Measurements from ENCODE around the gene PPP1R16B. TPM values are rescaled to one million over a fixed set of nuclear protein-coding genes. Genes with fewer than 3 reads are reported as not detected.

Gene PPP1R16B
- total and polyA plus RNA-seq, 9 donors: 0.92 to 56.4 (median 2.9) TPM

GRCh38 chr20:38881806-38882440 lies 76.4 kb downstream of the PPP1R16B start:
- DNase-seq: no peak
- Histone ChIP-seq H3K36me3 (no peaks in the 10 kb centered on the region), H3K27ac (no peak overlapping the region), H3K27me3 (no peaks in the 10 kb centered on the region), H3K4me1 (ENCODE audit: insufficient read depth) (no peaks in the 10 kb centered on the region), H3K4me3 (no peak overlapping the region), H3K9me3 (no peaks in the 10 kb centered on the region)
- TF ChIP-seq POLR2A (IDR thresholded peaks at IDR 0.05): no peak
- no peak for TF ChIP-seq EP300 (IDR thresholded peaks at IDR 0.05)
- TF ChIP-seq CTCF (IDR thresholded peaks at IDR 0.05): no peak
- intact Hi-C loops (cut with DNase I): no loop called here
- 90 to 96% (median 93%) methylated on average over 4 of the region's 4 CpGs for WGBS, 3 donors

GRCh38 chr20:38882600-38882999 lies 77.1 kb downstream of the PPP1R16B start:
- no peak overlapping the region for H3K27ac ChIP-seq
- DNase-seq: no peak
- H3K9me3 ChIP-seq: no peaks in the 10 kb centered on the region
- whole genome bisulfite sequencing, 3 donors: 74 to 85% (median 77%) methylated on average over 2 of the region's 2 CpGs
- intact Hi-C loops (cut with DNase I): no loop called here
- TF ChIP-seq EP300 (IDR thresholded peaks at IDR 0.05) (no peak), CTCF (IDR thresholded peaks at IDR 0.05) (no peak), POLR2A (IDR thresholded peaks at IDR 0.05) (no peak)
- no peaks in the 10 kb centered on the region for H3K4me1 ChIP-seq (ENCODE audit: insufficient read depth)
- no peaks in the 10 kb centered on the region for H3K36me3 ChIP-seq
- no peaks in the 10 kb centered on the region for H3K27me3 ChIP-seq
- no peak overlapping the region for H3K4me3 ChIP-seq

GRCh38 chr20:38883081-38883980 lies 77.8 kb downstream of the PPP1R16B start:
- no peak overlapping the region for H3K4me3 ChIP-seq
- no peaks in the 10 kb centered on the region for H3K9me3 ChIP-seq
- no peaks in the 10 kb centered on the region for H3K36me3 ChIP-seq
- DNase-seq: no peak
- no peaks in the 10 kb centered on the region for H3K4me1 ChIP-seq (ENCODE audit: insufficient read depth)
- intact Hi-C loops (cut with DNase I): no loop called here
- no peaks in the 10 kb centered on the region for H3K27me3 ChIP-seq
- no peak overlapping the region for H3K27ac ChIP-seq
- no peak for TF ChIP-seq POLR2A (IDR thresholded peaks at IDR 0.05)
- no peak for TF ChIP-seq EP300 (IDR thresholded peaks at IDR 0.05)
- no peak for TF ChIP-seq CTCF (IDR thresholded peaks at IDR 0.05)
- 21 to 29% (median 24%) methylated on average over 19 to 20 of the region's 20 CpGs for WGBS, 3 donors

GRCh38 chr20:38883981-38884733 lies 78.7 kb downstream of the PPP1R16B start:
- WGBS, 3 donors: 82 to 85% (median 85%) methylated on average over 13 of the region's 13 CpGs
- Histone ChIP-seq H3K4me3 (no peak overlapping the region), H3K9me3 (no peaks in the 10 kb centered on the region), H3K27me3 (no peaks in the 10 kb centered on the region), H3K36me3 (no peaks in the 10 kb centered on the region), H3K27ac (no peak overlapping the region), H3K4me1 (ENCODE audit: insufficient read depth) (no peaks in the 10 kb centered on the region)
- no peak for TF ChIP-seq EP300 (IDR thresholded peaks at IDR 0.05)
- TF ChIP-seq CTCF (IDR thresholded peaks at IDR 0.05): no peak
- no peak for TF ChIP-seq POLR2A (IDR thresholded peaks at IDR 0.05)
- intact Hi-C loops (cut with DNase I): no loop called here
- DNase-seq: no peak

Measured in ovary (tissue), 9 donors.